Measurements from ENCODE around the gene ATP2A3.

The ATP2A3 gene

DNA sequence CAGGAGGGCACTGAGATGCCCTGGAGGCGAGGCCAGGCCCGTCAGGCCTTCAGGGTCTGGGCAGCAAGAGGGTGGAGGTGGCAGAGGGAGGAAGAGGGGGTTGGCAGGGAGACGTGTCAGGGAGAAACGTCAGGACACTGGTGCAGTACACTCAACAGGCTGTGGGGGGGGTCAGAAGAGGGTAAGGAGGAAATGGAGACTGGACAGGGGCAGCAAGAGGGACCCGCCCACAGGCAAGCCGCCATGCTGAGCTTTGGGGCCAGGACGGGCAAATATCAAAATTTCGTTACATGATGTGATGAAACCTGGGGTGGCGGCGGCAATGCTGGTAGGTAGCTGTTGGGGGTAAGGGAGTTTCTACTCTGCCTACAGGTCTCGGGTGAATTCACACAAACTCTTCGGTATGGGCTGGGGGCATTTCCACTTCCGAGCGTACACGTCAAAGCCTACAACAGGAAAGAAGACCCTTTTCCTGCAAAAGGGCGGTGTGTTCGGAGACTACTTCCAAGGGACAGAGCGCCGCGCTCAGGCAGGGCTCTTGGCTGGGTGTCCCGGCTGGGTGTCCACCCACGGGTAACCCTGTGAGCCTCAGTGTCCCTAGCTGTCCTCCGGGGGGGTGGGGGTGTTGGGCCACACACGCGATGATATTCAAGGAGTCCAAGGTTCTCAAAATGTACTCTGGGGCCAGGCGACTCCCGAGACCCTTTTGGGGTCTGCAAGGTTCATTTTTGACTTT is 43.3 kb upstream of the ATP2A3 start:
- TF ChIP-seq ZFP30 (CRISPR knock-in tag; IDR thresholded peaks at IDR 0.05) = no peak
- no peak for TF ChIP-seq ZNF565 (CRISPR knock-in tag; conservative IDR thresholded peaks at IDR 0.05; ENCODE audit: low read depth)
- no peak for TF ChIP-seq ZNF70 (CRISPR knock-in tag; IDR thresholded peaks at IDR 0.05)
- TF ChIP-seq ZFP3 (CRISPR knock-in tag; IDR thresholded peaks at IDR 0.05) = no peak
- no peak for TF ChIP-seq BACH2 (CRISPR knock-in tag; IDR thresholded peaks at IDR 0.05; ENCODE audit: borderline replicate concordance)
- no peak for TF ChIP-seq ISL1 (CRISPR knock-in tag; IDR thresholded peaks at IDR 0.05)
- ATAC-seq = no peak

DNA sequence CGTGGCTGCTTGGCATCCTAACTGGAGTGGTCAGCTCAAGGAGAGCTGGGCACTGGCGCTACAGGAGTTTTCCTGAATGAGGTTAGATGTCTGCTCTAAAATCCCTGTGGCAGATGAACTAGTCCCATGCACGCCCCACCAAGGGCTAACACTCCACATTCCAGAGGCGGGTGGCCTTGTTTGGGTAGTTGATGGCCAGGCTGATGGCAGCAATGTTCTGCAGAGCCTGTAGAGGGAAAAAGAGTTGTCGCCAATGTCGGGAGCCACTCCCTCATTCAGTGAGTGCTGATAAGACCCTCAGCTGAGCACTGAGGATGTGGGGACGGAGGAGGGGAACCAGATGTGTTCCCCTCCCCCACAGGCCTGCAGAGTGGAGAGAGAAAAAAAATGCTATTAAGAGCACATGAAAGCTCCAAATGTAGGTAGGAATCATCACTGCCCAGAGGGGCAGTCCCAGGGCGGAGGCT is 42.5 kb upstream of the ATP2A3 start:
- no peak for ATAC-seq
- TF ChIP-seq, protein P1, sequence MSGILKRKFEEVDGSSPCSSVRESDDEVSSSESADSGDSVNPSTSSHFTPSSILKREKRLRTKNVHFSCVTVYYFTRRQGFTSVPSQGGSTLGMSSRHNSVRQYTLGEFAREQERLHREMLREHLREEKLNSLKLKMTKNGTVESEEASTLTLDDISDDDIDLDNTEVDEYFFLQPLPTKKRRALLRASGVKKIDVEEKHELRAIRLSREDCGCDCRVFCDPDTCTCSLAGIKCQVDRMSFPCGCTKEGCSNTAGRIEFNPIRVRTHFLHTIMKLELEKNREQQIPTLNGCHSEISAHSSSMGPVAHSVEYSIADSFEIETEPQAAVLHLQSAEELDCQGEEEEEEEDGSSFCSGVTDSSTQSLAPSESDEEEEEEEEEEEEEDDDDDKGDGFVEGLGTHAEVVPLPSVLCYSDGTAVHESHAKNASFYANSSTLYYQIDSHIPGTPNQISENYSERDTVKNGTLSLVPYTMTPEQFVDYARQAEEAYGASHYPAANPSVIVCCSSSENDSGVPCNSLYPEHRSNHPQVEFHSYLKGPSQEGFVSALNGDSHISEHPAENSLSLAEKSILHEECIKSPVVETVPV (CRISPR knock-in tag; IDR thresholded peaks at IDR 0.05) = no peak
- TF ChIP-seq PPARA (CRISPR knock-in tag; IDR thresholded peaks at IDR 0.05; ENCODE audit: borderline replicate concordance) (no peak), OSR1 (CRISPR knock-in tag; IDR thresholded peaks at IDR 0.05) (no peak), GLIS3 (CRISPR knock-in tag; IDR thresholded peaks at IDR 0.05) (no peak), ZFP3 (CRISPR knock-in tag; IDR thresholded peaks at IDR 0.05) (no peak), ZNF70 (CRISPR knock-in tag; IDR thresholded peaks at IDR 0.05) (no peak), BACH2 (CRISPR knock-in tag; IDR thresholded peaks at IDR 0.05; ENCODE audit: borderline replicate concordance) (no peak)
- TF ChIP-seq, protein P2, sequence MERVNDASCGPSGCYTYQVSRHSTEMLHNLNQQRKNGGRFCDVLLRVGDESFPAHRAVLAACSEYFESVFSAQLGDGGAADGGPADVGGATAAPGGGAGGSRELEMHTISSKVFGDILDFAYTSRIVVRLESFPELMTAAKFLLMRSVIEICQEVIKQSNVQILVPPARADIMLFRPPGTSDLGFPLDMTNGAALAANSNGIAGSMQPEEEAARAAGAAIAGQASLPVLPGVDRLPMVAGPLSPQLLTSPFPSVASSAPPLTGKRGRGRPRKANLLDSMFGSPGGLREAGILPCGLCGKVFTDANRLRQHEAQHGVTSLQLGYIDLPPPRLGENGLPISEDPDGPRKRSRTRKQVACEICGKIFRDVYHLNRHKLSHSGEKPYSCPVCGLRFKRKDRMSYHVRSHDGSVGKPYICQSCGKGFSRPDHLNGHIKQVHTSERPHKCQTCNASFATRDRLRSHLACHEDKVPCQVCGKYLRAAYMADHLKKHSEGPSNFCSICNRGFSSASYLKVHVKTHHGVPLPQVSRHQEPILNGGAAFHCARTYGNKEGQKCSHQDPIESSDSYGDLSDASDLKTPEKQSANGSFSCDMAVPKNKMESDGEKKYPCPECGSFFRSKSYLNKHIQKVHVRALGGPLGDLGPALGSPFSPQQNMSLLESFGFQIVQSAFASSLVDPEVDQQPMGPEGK (CRISPR knock-in tag; IDR thresholded peaks at IDR 0.05; ENCODE audit: borderline replicate concordance) = no peak
- TF ChIP-seq, protein P3, sequence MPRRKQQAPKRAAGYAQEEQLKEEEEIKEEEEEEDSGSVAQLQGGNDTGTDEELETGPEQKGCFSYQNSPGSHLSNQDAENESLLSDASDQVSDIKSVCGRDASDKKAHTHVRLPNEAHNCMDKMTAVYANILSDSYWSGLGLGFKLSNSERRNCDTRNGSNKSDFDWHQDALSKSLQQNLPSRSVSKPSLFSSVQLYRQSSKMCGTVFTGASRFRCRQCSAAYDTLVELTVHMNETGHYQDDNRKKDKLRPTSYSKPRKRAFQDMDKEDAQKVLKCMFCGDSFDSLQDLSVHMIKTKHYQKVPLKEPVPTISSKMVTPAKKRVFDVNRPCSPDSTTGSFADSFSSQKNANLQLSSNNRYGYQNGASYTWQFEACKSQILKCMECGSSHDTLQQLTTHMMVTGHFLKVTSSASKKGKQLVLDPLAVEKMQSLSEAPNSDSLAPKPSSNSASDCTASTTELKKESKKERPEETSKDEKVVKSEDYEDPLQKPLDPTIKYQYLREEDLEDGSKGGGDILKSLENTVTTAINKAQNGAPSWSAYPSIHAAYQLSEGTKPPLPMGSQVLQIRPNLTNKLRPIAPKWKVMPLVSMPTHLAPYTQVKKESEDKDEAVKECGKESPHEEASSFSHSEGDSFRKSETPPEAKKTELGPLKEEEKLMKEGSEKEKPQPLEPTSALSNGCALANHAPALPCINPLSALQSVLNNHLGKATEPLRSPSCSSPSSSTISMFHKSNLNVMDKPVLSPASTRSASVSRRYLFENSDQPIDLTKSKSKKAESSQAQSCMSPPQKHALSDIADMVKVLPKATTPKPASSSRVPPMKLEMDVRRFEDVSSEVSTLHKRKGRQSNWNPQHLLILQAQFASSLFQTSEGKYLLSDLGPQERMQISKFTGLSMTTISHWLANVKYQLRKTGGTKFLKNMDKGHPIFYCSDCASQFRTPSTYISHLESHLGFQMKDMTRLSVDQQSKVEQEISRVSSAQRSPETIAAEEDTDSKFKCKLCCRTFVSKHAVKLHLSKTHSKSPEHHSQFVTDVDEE (CRISPR knock-in tag; IDR thresholded peaks at IDR 0.05) = no peak

DNA sequence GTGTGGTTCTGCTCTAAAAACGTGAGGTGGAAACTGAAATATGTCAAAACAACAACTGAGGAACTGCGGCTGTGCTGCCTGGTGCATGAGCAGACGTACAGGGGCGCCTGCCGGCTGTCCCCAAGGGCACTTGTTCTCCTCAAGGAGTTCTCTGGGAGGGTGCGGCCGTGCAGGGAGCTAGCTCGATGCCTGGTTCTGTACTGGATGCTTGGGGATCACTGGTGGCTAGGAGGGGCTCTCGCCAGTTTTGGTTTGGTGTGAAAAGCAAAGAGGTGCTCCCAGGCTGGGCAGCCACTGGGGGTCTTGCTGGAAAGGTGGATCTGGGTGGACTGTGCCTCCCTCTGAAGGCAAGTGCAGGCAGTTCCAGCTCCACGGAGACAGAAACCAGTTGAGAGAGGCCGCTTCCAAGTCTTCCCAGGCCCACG is 41.9 kb upstream of the ATP2A3 start:
- TF ChIP-seq CSDC2 (CRISPR knock-in tag; IDR thresholded peaks at IDR 0.05) = no peak
- TF ChIP-seq, protein P1 (CRISPR knock-in tag; IDR thresholded peaks at IDR 0.05) = no peak
- no peak for TF ChIP-seq OSR1 (CRISPR knock-in tag; IDR thresholded peaks at IDR 0.05)
- TF ChIP-seq ZFP3 (CRISPR knock-in tag; IDR thresholded peaks at IDR 0.05) = no peak
- ATAC-seq = no peak

DNA sequence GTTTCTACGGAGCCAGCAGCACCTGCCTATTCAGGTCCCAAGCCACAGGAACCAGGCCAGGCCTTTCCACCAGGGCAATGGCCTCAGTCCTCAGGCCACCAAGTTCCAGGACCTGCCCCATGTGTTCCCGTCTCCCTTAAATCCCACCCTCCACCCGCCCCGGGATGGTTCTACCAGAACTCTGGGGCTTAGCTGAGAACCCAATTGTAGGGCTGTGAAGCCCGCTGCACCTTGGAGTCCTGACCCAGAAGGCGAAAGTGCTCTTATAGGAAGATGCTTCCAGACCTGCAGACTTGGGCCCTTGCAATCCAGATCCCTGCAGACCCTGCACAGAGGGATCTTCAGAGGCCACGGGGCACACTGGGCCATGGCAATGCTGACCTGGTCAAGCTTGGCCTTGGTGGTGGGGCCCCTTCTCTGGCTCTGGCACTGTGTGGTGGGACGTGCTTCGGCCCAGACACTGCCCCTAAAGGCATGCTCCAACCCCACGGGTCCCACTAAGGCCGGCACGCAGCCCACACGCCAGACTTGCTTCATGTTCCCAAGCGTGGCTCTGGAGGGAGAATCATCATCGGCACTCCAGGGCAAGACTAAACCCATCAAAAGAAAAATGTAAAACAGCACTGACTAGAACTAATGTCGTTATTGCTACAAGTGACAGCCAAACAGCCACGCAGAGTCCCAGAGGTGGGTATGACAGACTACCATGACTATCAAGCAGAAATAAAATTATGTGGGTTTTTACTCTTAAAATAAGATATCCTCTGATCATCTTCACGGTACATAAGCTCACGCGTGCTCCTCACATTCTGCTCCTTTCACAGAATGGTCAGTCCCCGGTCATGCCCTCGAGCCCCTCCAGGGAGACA is 41.3 kb upstream of the ATP2A3 start:
- no peak for TF ChIP-seq ISL1 (CRISPR knock-in tag; IDR thresholded peaks at IDR 0.05)
- TF ChIP-seq, protein P2 (CRISPR knock-in tag; IDR thresholded peaks at IDR 0.05; ENCODE audit: borderline replicate concordance) = no peak
- TF ChIP-seq TOX (CRISPR knock-in tag; IDR thresholded peaks at IDR 0.05; ENCODE audit: borderline replicate concordance) = no peak
- TF ChIP-seq ZFP30 (CRISPR knock-in tag; IDR thresholded peaks at IDR 0.05) = no peak
- no peak for TF ChIP-seq TCF4 (CRISPR knock-in tag; IDR thresholded peaks at IDR 0.05; ENCODE audit: borderline replicate concordance)
- no peak for TF ChIP-seq OSR1 (CRISPR knock-in tag; IDR thresholded peaks at IDR 0.05)
- TF ChIP-seq BACH2 (CRISPR knock-in tag; IDR thresholded peaks at IDR 0.05; ENCODE audit: borderline replicate concordance) = no peak
- no peak for TF ChIP-seq ZC3H10 (CRISPR knock-in tag; IDR thresholded peaks at IDR 0.05)
- TF ChIP-seq PPARA (CRISPR knock-in tag; IDR thresholded peaks at IDR 0.05; ENCODE audit: borderline replicate concordance) = no peak
- TF ChIP-seq, protein P4, sequence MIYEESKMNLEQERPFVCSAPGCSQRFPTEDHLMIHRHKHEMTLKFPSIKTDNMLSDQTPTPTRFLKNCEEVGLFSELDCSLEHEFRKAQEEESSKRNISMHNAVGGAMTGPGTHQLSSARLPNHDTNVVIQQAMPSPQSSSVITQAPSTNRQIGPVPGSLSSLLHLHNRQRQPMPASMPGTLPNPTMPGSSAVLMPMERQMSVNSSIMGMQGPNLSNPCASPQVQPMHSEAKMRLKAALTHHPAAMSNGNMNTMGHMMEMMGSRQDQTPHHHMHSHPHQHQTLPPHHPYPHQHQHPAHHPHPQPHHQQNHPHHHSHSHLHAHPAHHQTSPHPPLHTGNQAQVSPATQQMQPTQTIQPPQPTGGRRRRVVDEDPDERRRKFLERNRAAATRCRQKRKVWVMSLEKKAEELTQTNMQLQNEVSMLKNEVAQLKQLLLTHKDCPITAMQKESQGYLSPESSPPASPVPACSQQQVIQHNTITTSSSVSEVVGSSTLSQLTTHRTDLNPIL (CRISPR knock-in tag; IDR thresholded peaks at IDR 0.05; ENCODE audit: low read depth) = no peak
- no peak for ATAC-seq

Measured in SK-N-SH treated with all-trans-retinoic acid at 6 μM for 48 hours (cell line).